Activated naive CD8-positive, alpha-beta T cell (primary cell): ENCODE results near the gene AFF3.

Source experiments
- H3K27ac Mint-ChIP-seq: one replicate; pipeline ENCODE4 v1.8.0; 2021; ENCODE audit warnings: mixed read lengths
- H3K27me3 Mint-ChIP-seq: one replicate; pipeline ENCODE4 v1.8.0; 2021; ENCODE audit warnings: mixed read lengths
- H3K36me3 Mint-ChIP-seq: one replicate; pipeline ENCODE4 v1.8.0; 2021; ENCODE audit warnings: mixed read lengths
- H3K4me1 Mint-ChIP-seq: one replicate; pipeline ENCODE4 v1.8.0; 2021; ENCODE audit warnings: low read depth, mixed read lengths
- H3K4me3 Mint-ChIP-seq: one replicate; pipeline ENCODE4 v1.8.0; 2021; ENCODE audit warnings: mild to moderate bottlenecking, mixed read lengths
- H3K9me3 Mint-ChIP-seq: one replicate; pipeline ENCODE4 v1.8.0; 2021; ENCODE audit warnings: low read depth, mixed read lengths

The AFF3 gene

GRCh38 chr2:99648178-99648844, 494.1 kb downstream of the AFF3 start:
- Mint-ChIP-seq H3K4me3 (no peak overlapping the region), H3K27ac (no peak overlapping the region), H3K4me1 (no peaks in the 10 kb centered on the region), H3K36me3 (no peaks in the 10 kb centered on the region), H3K9me3 (no peaks in the 10 kb centered on the region), H3K27me3 (no peaks in the 10 kb centered on the region)

DNA sequence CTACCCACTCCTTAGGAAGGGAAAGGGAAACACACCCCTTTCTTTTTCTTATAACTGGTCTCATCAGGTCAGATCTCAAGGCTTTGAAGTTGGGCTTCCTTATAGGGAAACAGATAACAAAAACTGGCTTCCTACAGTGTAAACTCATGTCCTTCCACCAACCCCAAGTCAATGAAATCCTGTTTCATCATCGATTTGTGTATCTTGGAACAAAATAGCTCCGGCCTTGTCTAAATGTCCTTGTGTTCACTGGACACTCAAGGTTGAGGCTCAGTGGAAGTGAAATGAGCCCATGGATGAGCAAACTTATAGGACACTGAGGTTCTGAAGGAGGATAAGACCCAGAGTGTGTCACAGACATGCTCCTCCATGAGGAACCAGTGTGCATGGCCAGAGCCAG, 496.4 kb downstream of the AFF3 start:
- H3K9me3 Mint-ChIP-seq, result no peaks in the 10 kb centered on the region
- no peaks in the 10 kb centered on the region for H3K36me3 Mint-ChIP-seq
- H3K4me3 Mint-ChIP-seq, result no peak overlapping the region
- no peaks in the 10 kb centered on the region for H3K4me1 Mint-ChIP-seq
- no peaks in the 10 kb centered on the region for H3K27me3 Mint-ChIP-seq
- H3K27ac Mint-ChIP-seq, result no peak overlapping the region

- Mint-ChIP-seq H3K9me3 (no peaks in the 10 kb centered on the region), H3K36me3 (no peaks in the 10 kb centered on the region), H3K4me1 (no peaks in the 10 kb centered on the region), H3K27me3 (no peaks in the 10 kb centered on the region), H3K4me3 (no peak overlapping the region), H3K27ac (no peak overlapping the region)
Measured at GRCh38 chr2:99644419-99644787, 498.0 kb downstream of the AFF3 start.

- H3K27ac Mint-ChIP-seq, result no peak overlapping the region
- no peaks in the 10 kb centered on the region for H3K9me3 Mint-ChIP-seq
- no peaks in the 10 kb centered on the region for H3K36me3 Mint-ChIP-seq
- no peaks in the 10 kb centered on the region for H3K27me3 Mint-ChIP-seq
- H3K4me1 Mint-ChIP-seq, result no peaks in the 10 kb centered on the region
- H3K4me3 Mint-ChIP-seq, result no peak overlapping the region
Measured at GRCh38 chr2:99643787-99644418, 498.5 kb downstream of the AFF3 start.

DNA sequence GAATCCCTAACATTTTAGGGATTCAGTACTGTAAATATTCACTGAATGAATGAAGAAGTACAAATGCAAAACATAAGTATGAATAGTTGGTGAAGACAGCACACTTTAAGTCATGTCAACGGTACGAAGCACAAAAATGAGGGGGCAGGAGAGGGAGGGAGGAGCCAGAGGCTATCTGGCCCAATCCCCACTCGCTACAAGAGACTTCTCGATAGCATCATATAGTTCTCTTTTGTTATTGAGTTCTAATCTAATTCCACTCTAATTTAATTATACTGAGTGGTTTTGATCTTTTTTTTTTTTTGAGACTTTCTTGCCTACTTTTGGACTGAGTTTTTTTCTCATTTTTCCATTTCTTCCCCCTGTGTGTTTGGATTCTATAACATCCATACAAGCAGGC, 500.4 kb downstream of the AFF3 start:
- H3K27ac Mint-ChIP-seq, result no peak overlapping the region
- H3K4me3 Mint-ChIP-seq, result no peak overlapping the region
- H3K9me3 Mint-ChIP-seq, result no peaks in the 10 kb centered on the region
- no peaks in the 10 kb centered on the region for H3K4me1 Mint-ChIP-seq
- no peaks in the 10 kb centered on the region for H3K27me3 Mint-ChIP-seq
- H3K36me3 Mint-ChIP-seq, result no peaks in the 10 kb centered on the region

DNA sequence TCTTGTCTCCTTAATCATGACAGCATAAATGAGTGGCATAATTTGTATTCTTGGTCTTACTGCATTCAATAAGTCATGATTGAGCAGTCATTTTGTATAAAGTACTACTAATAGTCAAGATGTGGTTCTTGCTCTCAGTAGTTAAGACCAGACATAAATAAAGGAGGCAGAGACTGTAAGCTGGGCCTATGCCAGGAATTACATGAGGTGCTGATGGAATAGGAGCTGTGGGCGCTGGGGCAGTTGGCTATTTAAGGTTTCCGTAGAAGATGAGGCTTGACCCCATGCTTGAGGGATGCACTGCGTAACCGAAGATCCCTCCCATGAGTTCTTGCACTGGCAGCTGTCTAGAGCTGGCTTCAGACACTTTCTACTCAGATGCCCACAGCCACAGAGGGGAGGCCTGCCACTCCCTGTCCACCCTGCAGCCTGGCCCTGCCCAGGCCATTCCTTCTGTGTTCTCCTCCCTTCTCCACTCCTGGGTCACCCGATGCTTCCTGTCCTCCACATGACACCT, 501.7 kb downstream of the AFF3 start:
- H3K4me3 Mint-ChIP-seq, result no peak overlapping the region
- H3K9me3 Mint-ChIP-seq, result no peaks in the 10 kb centered on the region
- H3K4me1 Mint-ChIP-seq, result no peaks in the 10 kb centered on the region
- H3K36me3 Mint-ChIP-seq, result peaks cover 3% of the 10 kb centered on the region
- H3K27ac Mint-ChIP-seq, result no peak overlapping the region
- H3K27me3 Mint-ChIP-seq, result no peaks in the 10 kb centered on the region

DNA sequence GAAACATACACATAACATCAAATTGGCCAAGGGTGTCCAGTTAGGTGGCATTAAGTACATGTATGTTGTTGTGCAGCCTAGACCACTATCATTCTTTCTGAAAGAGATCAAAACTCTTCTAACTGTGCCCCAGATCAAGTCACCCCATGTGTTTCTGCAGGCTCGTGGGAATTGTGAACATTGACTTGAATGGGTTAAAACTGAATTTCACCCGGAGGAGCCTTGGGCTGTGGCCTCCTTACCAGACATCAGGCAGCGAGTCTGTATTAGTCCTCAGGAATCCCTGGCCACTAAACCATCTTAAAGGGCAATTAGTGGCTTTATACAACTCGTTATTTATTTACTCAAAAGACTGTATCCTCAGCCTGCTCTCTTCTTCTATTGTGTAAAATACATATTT, 503.6 kb downstream of the AFF3 start:
- H3K27ac Mint-ChIP-seq, result no peak overlapping the region
- peaks cover 4% of the 10 kb centered on the region for H3K9me3 Mint-ChIP-seq
- H3K4me3 Mint-ChIP-seq, result no peak overlapping the region
- peaks cover 3% of the 10 kb centered on the region for H3K36me3 Mint-ChIP-seq
- no peaks in the 10 kb centered on the region for H3K27me3 Mint-ChIP-seq
- H3K4me1 Mint-ChIP-seq, result no peaks in the 10 kb centered on the region

- Mint-ChIP-seq H3K27me3 (no peaks in the 10 kb centered on the region), H3K27ac (no peak overlapping the region), H3K9me3 (peaks cover 4% of the 10 kb centered on the region), H3K4me1 (no peaks in the 10 kb centered on the region), H3K4me3 (no peak overlapping the region), H3K36me3 (peaks cover 7% of the 10 kb centered on the region)
Measured at GRCh38 chr2:99637159-99637697, 505.2 kb downstream of the AFF3 start.

DNA sequence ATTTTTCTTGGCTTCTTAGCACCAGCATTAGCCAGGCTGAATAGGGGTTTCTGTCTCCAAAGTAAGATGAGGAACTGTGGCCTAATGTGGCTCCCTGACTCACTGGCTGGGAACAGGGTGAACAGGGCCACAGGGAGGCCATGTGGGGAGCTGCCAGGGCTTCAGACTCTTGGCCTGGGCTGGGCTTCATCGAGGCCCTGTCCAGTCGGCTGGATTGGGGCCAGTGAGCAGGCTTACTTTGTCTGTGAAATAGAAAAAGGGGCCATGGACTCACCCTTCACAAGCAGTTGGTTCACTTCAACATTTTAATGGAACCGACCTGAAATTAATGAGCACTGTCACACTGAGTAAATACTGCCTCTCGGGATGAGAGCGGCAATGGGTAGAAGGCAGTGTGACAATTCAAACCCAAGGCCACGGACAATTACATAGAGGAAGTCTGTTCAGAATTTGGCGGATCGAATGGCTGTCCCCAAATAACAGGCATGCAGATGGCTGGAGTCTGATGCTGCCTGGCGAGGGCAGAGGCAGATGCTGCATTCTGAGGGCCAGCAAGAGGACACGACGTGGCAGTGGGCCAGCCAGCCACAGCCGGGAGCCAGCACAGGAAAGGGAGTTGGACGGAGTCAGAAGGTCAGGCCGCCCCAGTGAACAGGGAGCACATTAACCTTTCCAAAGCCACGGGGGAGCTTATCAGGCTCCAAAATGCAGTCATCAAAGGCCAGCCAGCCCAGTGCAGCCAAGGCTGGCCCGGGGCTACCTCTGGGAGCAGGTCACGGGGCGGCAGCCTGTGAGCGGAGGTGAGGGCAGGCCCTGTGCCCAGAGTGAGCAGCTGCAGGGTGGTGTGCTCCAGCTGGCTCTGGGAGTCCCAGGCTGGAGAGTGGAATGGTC, 506.0 kb downstream of the AFF3 start:
- Mint-ChIP-seq H3K36me3 (peaks cover 7% of the 10 kb centered on the region), H3K4me1 (no peaks in the 10 kb centered on the region), H3K27ac (no peak overlapping the region), H3K4me3 (no peak overlapping the region), H3K9me3 (peaks cover 4% of the 10 kb centered on the region), H3K27me3 (no peaks in the 10 kb centered on the region)

DNA sequence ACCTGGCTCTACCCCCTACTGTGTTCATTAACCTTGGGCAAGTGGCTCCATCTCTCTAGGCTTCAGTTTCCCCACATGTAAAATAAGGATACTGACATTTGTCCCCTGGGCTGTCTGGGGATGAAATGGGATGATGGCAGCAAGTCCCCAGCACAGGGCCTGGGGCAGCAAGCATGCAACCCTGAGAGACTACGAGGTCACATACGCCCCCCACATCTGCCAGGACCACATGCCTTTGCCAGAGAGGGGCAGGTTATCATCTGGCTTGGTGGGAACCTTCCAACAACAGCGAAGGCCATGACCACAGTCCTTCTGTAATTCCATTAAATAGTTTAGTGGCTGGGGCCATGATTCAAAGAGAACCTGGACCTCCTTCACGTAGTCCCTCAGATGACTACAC, 506.7 kb downstream of the AFF3 start:
- Mint-ChIP-seq H3K9me3 (peaks cover 4% of the 10 kb centered on the region), H3K36me3 (peaks cover 7% of the 10 kb centered on the region), H3K27ac (no peak overlapping the region), H3K4me3 (no peak overlapping the region), H3K4me1 (no peaks in the 10 kb centered on the region), H3K27me3 (no peaks in the 10 kb centered on the region)

DNA sequence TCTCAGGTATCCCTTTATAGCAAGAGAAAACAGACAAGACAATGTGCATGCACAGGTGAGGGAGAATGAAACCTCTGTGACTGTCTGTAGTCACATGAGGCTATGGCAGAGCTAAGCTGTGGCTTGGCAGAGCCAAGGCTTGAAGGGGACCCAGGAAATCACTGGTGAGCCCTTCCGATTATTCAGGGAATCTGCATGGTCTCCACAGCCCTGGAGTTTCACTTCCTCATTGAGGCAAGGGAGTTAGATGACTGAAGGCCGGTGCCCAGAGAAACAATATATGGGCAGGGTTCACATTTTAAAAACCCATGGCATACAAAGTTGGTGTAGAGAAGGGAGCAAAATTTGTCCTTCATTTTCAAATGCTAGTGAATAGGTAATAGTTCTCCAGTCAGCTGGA, 508.2 kb downstream of the AFF3 start:
- no peak overlapping the region for H3K27ac Mint-ChIP-seq
- H3K27me3 Mint-ChIP-seq, result peaks cover under 1% of the 10 kb centered on the region
- H3K9me3 Mint-ChIP-seq, result peaks cover 4% of the 10 kb centered on the region
- H3K4me1 Mint-ChIP-seq, result no peaks in the 10 kb centered on the region
- H3K36me3 Mint-ChIP-seq, result peaks cover 7% of the 10 kb centered on the region
- H3K4me3 Mint-ChIP-seq, result no peak overlapping the region

DNA sequence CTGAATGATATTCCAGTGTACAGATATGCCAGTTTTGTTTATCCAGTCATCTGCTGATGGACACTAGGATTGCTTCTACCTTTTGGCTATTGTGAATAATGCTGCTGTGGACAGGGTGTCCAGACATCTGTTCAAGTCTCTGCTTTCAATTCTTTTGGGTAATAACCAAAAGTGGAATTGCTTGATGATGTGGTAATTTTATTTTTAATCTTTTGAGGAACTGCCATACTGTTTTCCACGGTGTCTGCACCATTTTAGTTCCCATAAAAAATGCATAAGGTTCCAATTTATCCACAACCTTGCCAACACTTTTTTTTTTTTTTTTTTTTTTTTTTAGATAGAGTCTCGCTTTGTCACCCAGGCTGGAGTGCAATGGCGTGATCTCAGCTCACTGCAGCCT, 510.7 kb downstream of the AFF3 start:
- Mint-ChIP-seq H3K4me3 (no peak overlapping the region), H3K27me3 (peaks cover 2% of the 10 kb centered on the region), H3K4me1 (no peaks in the 10 kb centered on the region), H3K27ac (no peak overlapping the region), H3K36me3 (peaks cover 7% of the 10 kb centered on the region), H3K9me3 (peaks cover 4% of the 10 kb centered on the region)

GRCh38 chr2:99629320-99629719, 513.1 kb downstream of the AFF3 start:
- H3K4me3 Mint-ChIP-seq, result no peak overlapping the region
- peaks cover 3% of the 10 kb centered on the region for H3K9me3 Mint-ChIP-seq
- peaks cover 5% of the 10 kb centered on the region for H3K36me3 Mint-ChIP-seq
- no peaks in the 10 kb centered on the region for H3K4me1 Mint-ChIP-seq
- peaks cover 2% of the 10 kb centered on the region for H3K27me3 Mint-ChIP-seq
- no peak overlapping the region for H3K27ac Mint-ChIP-seq

- H3K4me1 Mint-ChIP-seq, result no peaks in the 10 kb centered on the region
- no peak overlapping the region for H3K4me3 Mint-ChIP-seq
- H3K27ac Mint-ChIP-seq, result no peak overlapping the region
- H3K9me3 Mint-ChIP-seq, result no peaks in the 10 kb centered on the region
- no peaks in the 10 kb centered on the region for H3K36me3 Mint-ChIP-seq
- peaks cover 2% of the 10 kb centered on the region for H3K27me3 Mint-ChIP-seq
Measured at GRCh38 chr2:99626158-99626557, 516.2 kb downstream of the AFF3 start.

- Mint-ChIP-seq H3K9me3 (no peaks in the 10 kb centered on the region), H3K27ac (no peak overlapping the region), H3K4me3 (no peak overlapping the region), H3K4me1 (no peaks in the 10 kb centered on the region), H3K36me3 (no peaks in the 10 kb centered on the region), H3K27me3 (peaks cover 2% of the 10 kb centered on the region)
Measured at GRCh38 chr2:99624677-99625076, 517.7 kb downstream of the AFF3 start.
